Suprapubic skin (tissue), 3 donors: Measurements from ENCODE around the gene TRAF3.

Source experiments
- POLR2A ChIP-seq, 2 donors: fragments of 450-650 bp; IDR thresholded peaks; one replicate each; pipeline ENCODE4 v1.6.1; 2017; ENCODE audit warnings: antibody characterized with exemption in 2 of 2, mild to moderate bottlenecking in 2 of 2, moderate library complexity in 2 of 2
- TF ChIP-seq, protein P1 (sequence below), 2 donors: fragments of 200-600 bp in 1 of 2; fragments of 450-650 bp in 1 of 2; sonication (generic) in 1 of 2; IDR thresholded peaks; one replicate each; pipeline ENCODE4 v1.5.1; 2016 to 2019; ENCODE audit warnings: antibody characterized with exemption in 2 of 2, mild to moderate bottlenecking in 1 of 2, moderate library complexity in 1 of 2

- TF ChIP-seq, protein P1, sequence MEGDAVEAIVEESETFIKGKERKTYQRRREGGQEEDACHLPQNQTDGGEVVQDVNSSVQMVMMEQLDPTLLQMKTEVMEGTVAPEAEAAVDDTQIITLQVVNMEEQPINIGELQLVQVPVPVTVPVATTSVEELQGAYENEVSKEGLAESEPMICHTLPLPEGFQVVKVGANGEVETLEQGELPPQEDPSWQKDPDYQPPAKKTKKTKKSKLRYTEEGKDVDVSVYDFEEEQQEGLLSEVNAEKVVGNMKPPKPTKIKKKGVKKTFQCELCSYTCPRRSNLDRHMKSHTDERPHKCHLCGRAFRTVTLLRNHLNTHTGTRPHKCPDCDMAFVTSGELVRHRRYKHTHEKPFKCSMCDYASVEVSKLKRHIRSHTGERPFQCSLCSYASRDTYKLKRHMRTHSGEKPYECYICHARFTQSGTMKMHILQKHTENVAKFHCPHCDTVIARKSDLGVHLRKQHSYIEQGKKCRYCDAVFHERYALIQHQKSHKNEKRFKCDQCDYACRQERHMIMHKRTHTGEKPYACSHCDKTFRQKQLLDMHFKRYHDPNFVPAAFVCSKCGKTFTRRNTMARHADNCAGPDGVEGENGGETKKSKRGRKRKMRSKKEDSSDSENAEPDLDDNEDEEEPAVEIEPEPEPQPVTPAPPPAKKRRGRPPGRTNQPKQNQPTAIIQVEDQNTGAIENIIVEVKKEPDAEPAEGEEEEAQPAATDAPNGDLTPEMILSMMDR (IDR thresholded peaks at IDR 0.05): no peak
- no peak for TF ChIP-seq POLR2A (IDR thresholded peaks at IDR 0.05)
Measured at GRCh38 chr14:102909911-102910310, 132.7 kb downstream of the TRAF3 start.
